Subcutaneous abdominal adipose tissue (tissue), 5 donors: ENCODE data around the gene DENND1A.

ENCODE experiments used
- H3K27ac ChIP-seq: one replicate; pipeline ENCODE4 v1.7.0; 2013; ENCODE audit warnings: low read depth, mild to moderate bottlenecking, inconsistent platforms, low read length, moderate library complexity
- H3K27me3 ChIP-seq, 5 donors: one replicate each; pipeline ENCODE4 v1.7.0; 2013; ENCODE audit warnings: low read length in 5 of 5, inconsistent platforms in 1 of 5; ENCODE audit not compliant: control insufficient read depth in 5 of 5, insufficient read depth in 4 of 5
- H3K36me3 ChIP-seq, 5 donors: one replicate each; pipeline ENCODE4 v1.7.0; 2013; ENCODE audit warnings: low read length in 5 of 5; ENCODE audit not compliant: control insufficient read depth in 5 of 5, insufficient read depth in 5 of 5
- H3K4me1 ChIP-seq, 5 donors: one replicate each; pipeline ENCODE4 v1.7.0; 2013; ENCODE audit warnings: low read length in 5 of 5, mild to moderate bottlenecking in 3 of 5, moderate library complexity in 1 of 5; ENCODE audit not compliant: control insufficient read depth in 5 of 5, insufficient read depth in 5 of 5
- H3K4me3 ChIP-seq, 5 donors: one replicate each; pipeline ENCODE4 v1.7.0; 2013; ENCODE audit warnings: low read length in 5 of 5, low read depth in 1 of 5
- H3K9ac ChIP-seq, 5 donors: one replicate each; pipeline ENCODE4 v1.7.0; 2013; ENCODE audit warnings: low read length in 5 of 5, mild to moderate bottlenecking in 4 of 5, moderate library complexity in 3 of 5
- H3K9me3 ChIP-seq, 5 donors: one replicate each; pipeline ENCODE4 v1.7.0; 2013; ENCODE audit warnings: low read length in 5 of 5; ENCODE audit not compliant: control insufficient read depth in 5 of 5
- donor health status: healthy.
- donor health status: healthy.
- donor health status: healthy.
- donor health status: healthy.
- donor health status: healthy.

The DENND1A gene

GRCh38 chr9:123861086-123861755 is 68.7 kb downstream of the DENND1A start:
- no peak overlapping the region for H3K9ac ChIP-seq
- peaks cover 0 to 31% (median 27%) of the 10 kb centered on the region in 5 donors for H3K4me1 ChIP-seq
- peaks cover 0 to under 1% (median 0%) of the 10 kb centered on the region in 5 donors for H3K36me3 ChIP-seq
- peaks cover 0 to 5% (median 0%) of the 10 kb centered on the region in 5 donors for H3K27me3 ChIP-seq
- no peak overlapping the region for H3K27ac ChIP-seq
- no peak overlapping the region for H3K4me3 ChIP-seq
- no peaks in the 10 kb centered on the region for H3K9me3 ChIP-seq

- H3K27me3 ChIP-seq = peaks cover 0 to 5% (median 0%) of the 10 kb centered on the region in 5 donors
- no peak overlapping the region for H3K27ac ChIP-seq
- H3K4me3 ChIP-seq = no peak overlapping the region
- peaks cover 0 to 3% (median 0%) of the 10 kb centered on the region in 5 donors for H3K36me3 ChIP-seq
- H3K9me3 ChIP-seq = no peaks in the 10 kb centered on the region
- H3K4me1 ChIP-seq = peaks cover 0 to 31% (median 27%) of the 10 kb centered on the region in 5 donors
- H3K9ac ChIP-seq = no peak overlapping the region
Measured at GRCh38 chr9:123860603-123861002, 69.3 kb downstream of the DENND1A start.

DNA sequence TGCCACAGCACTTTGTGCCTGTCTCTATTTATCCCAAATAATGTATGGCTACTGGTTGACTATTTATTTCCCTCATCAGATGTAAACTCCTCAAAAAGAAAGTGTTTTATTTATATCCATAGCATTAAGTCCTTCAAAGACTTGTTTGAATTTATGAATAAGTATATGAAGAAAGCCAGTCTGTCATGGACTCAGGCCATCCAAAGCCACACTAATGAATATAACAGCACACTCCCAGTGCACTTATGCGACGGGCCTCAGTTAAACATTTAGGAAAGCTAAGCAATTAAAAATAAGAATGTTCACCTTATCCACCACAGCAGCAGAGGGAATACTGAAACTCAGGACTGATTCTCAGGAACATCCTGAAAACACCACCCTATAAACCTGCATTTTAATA is 77.5 kb downstream of the DENND1A start:
- no peak overlapping the region for H3K9ac ChIP-seq
- no peak overlapping the region for H3K4me3 ChIP-seq
- H3K4me1 ChIP-seq = no peaks in the 10 kb centered on the region
- peaks cover 0 to 6% (median 0%) of the 10 kb centered on the region in 5 donors for H3K9me3 ChIP-seq
- no peaks in the 10 kb centered on the region for H3K27me3 ChIP-seq
- no peak overlapping the region for H3K27ac ChIP-seq
- peaks cover 0 to 8% (median 3%) of the 10 kb centered on the region in 5 donors for H3K36me3 ChIP-seq

DNA sequence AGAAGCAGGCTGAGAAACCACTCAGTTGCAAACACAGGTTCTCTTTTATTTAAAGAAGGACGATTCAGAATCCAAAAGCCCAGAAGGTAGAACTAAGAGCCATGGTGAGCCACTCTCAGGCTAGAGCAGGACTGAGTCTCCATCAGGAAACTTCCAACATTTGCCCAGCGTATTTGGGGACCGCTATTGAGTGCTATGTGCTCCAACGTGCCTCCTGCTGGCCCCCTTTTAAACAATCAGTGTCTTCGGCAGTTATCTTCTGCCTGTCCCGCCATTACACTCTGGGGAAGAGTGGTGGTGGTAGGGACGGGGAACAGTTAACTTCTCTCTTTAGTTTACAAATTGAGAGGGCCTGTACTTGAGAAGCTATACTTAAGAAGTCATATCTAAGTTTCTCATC is 78.1 kb downstream of the DENND1A start:
- Histone ChIP-seq H3K9me3 (peaks cover 0 to 11% (median 5%) of the 10 kb centered on the region in 5 donors), H3K36me3 (peaks cover 0 to 8% (median 3%) of the 10 kb centered on the region in 5 donors), H3K4me3 (no peak overlapping the region), H3K27ac (no peak overlapping the region), H3K9ac (no peak overlapping the region), H3K27me3 (no peaks in the 10 kb centered on the region), H3K4me1 (no peaks in the 10 kb centered on the region)

DNA sequence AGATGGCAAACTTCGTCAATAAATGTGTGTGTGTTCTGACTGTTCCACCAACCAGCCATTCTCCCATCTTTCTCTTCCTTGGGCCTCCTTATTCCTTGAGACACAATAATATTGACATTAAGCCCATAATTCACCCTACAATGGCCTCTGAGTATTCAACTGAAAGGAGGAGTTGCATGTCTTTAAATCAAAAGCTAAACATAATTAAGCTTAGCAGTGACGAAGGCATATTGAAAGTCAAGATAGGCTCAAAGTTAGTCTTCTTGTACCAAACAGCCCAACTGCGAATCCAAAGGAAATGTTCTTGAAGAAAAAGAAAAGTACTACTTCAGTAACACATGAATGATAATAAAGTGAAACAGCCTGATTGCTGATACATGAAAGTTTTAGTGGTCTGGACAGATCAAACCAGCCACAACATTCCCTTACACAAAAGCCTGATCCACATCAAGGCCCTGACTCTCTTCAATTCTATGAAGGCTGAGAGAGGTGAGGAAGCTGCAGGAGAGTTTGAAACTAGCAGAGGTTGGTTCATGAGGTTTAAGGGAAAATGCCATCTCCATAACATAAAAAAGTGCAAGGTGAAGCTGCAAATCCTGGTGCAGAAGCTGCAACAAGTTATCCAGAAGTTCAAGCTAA is 81.4 kb downstream of the DENND1A start:
- Histone ChIP-seq H3K27ac (no peak overlapping the region), H3K9ac (no peak overlapping the region), H3K4me1 (no peaks in the 10 kb centered on the region), H3K4me3 (no peak overlapping the region), H3K36me3 (peaks cover 0 to 17% (median 4%) of the 10 kb centered on the region in 5 donors), H3K27me3 (no peaks in the 10 kb centered on the region), H3K9me3 (peaks cover 10 to 31% (median 28%) of the 10 kb centered on the region in 5 donors)

DNA sequence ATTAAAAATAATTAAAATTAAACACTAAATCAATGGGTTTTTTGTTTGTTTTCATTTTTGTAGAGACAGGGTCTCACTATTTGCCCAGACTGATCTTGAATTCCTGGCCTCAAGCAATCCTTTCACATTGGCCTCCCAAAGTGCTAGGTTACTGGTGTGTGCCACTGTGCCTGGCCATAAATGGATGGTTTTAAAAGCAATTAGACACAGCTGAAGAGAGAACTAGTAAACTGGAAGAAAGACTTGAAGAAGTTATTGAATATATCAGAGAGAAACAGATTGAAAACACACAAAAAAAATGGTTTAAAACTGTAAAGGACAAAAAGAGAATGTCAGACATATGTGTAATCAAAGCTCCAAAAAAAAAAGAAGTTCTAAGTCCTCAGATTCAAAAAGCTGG is 83.0 kb downstream of the DENND1A start:
- Histone ChIP-seq H3K9ac (no peak overlapping the region), H3K36me3 (peaks cover 0 to 21% (median 4%) of the 10 kb centered on the region in 5 donors), H3K27me3 (no peaks in the 10 kb centered on the region), H3K4me3 (no peak overlapping the region), H3K9me3 (peaks cover 11 to 35% (median 32%) of the 10 kb centered on the region in 5 donors), H3K4me1 (no peaks in the 10 kb centered on the region), H3K27ac (no peak overlapping the region)

- Histone ChIP-seq H3K4me3 (no peak overlapping the region), H3K9me3 (peaks cover 11 to 35% (median 32%) of the 10 kb centered on the region in 5 donors), H3K36me3 (peaks cover 0 to 21% (median 4%) of the 10 kb centered on the region in 5 donors), H3K27me3 (no peaks in the 10 kb centered on the region), H3K9ac (no peak overlapping the region), H3K4me1 (no peaks in the 10 kb centered on the region), H3K27ac (no peak overlapping the region)
Measured at GRCh38 chr9:123843703-123844102, 86.2 kb downstream of the DENND1A start.

DNA sequence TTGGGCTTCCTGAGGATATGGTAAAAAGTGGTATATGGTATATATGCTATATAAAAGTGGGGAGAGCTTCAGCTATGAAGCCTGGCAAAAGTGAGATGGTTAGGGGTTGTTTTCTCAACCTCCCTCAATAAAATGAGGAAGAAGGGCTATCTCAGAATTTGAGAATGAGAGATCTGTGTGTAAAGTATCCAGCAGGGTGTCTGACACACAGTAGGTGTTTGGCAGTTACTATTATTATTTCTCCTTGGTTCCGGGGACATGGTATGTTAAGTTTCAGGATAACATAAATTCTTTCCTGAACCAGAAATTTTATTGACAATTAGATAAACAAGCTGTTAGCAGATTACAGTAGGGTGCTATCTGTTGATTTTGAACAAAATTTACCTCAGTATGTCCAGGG is 94.1 kb downstream of the DENND1A start:
- Histone ChIP-seq H3K27ac (no peak overlapping the region), H3K9me3 (peaks cover 0 to 8% (median 0%) of the 10 kb centered on the region in 5 donors), H3K9ac (no peak overlapping the region), H3K27me3 (no peaks in the 10 kb centered on the region), H3K4me3 (no peak overlapping the region), H3K36me3 (no peaks in the 10 kb centered on the region), H3K4me1 (peaks cover 0 to 8% (median 7%) of the 10 kb centered on the region in 5 donors)

DNA sequence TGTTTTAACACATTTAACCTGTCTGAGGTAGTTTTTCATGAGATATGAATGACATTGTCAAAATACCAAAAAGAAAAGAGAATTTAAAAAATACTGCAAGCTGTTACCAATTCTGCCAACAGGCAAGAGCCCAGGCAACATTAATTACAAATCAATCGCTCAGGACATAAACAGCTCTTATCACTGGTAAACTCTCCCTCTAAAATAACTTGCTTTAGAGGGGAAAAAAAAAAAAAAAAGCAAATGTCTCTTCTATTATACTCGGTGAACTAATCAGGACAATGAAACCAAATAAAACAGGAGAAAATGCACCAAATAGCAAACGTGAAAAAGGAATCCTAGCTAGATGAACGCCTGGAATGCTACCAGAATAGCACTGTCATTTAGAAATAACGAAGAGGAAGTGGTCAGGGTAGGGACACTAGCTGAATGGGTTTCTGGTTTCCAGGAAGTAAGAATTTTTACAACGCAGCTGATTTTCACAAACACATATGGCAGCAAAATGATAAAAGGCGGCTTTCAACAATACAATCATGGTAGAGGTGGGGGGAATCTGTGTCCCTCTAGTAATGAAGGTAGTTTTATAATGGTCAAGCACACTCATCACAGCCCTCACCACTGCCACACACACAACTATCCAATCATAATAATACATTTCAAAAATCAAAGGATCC is 94.9 kb downstream of the DENND1A start:
- no peaks in the 10 kb centered on the region for H3K27me3 ChIP-seq
- H3K36me3 ChIP-seq = no peaks in the 10 kb centered on the region
- H3K27ac ChIP-seq = no peak overlapping the region
- H3K9ac ChIP-seq = peak overlapping the region in 2 of 5 donors; percentile 15 to 30
- peaks cover 0 to 8% (median 0%) of the 10 kb centered on the region in 5 donors for H3K9me3 ChIP-seq
- H3K4me3 ChIP-seq = peak overlapping the region in 3 of 5 donors; percentile 1 to 41 (median 12)
- H3K4me1 ChIP-seq = peaks cover 0 to 8% (median 7%) of the 10 kb centered on the region in 5 donors
